HEK293T (cell line): ENCODE measurements around the gene ULK1.

Source experiments
- FOXA1 ChIP-seq: fragments of 450-650 bp; IDR thresholded peaks from 2 replicates; pipeline ENCODE4 v1.6.1; 2016; ENCODE audit warnings: mild to moderate bottlenecking
- FOXM1 ChIP-seq: fragments of 450-650 bp; IDR thresholded peaks from 2 replicates; pipeline ENCODE4 v1.6.1; 2017; ENCODE audit warnings: mild to moderate bottlenecking, borderline replicate concordance
- HDGF ChIP-seq: fragments of 450-650 bp; IDR thresholded peaks from 2 replicates; pipeline ENCODE4 v1.6.1; 2017; ENCODE audit warnings: antibody characterized with exemption, borderline replicate concordance
- SP1 ChIP-seq: fragments of 450-650 bp; IDR thresholded peaks from 2 replicates; pipeline ENCODE4 v1.6.1; 2017
- SUZ12 ChIP-seq: fragments of 450-650 bp; IDR thresholded peaks from 2 replicates; pipeline ENCODE4 v1.6.1; 2016; ENCODE audit warnings: mild to moderate bottlenecking
- ZNF384 ChIP-seq: fragments of 450-650 bp; IDR thresholded peaks from 2 replicates; pipeline ENCODE4 v1.6.1; 2016

DNA sequence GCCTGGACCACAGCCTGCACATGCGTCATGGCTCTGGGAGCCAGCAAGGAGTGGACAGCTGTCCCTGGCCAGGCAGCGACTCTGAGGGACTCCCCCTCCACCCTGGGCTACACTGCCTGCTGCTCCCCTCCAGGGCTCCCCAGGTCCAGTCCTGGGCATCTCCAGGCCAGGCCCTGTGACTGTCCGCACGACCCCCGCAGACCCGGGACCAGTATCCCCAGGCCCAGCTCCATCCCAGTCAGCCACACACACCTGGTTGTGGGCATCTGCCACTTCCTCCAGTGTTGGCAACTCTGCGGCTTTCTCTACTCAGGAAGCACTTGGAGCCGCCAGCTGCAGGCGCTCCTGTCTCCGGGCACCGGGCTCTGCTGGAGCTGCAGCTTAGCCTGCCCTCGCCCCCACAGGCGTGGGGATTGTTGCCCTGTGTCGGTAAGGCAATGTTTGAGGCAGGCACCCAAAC lies 2.4 kb downstream of the ULK1 start:
- TF ChIP-seq FOXA1, result no peak
- TF ChIP-seq SUZ12, result no peak
- no peak for TF ChIP-seq HDGF
- TF ChIP-seq FOXM1, result no peak
- no peak for TF ChIP-seq SP1
- no peak for TF ChIP-seq ZNF384
